Muscle of leg (tissue), 11 donors: Measurements from ENCODE around the gene COL6A1. TPM values are rescaled to one million over a fixed set of nuclear protein-coding genes. Genes with fewer than 3 reads are reported as not detected.

ENCODE experiments used
- DNase-seq: peaks from one replicate; pipeline ENCODE4 v3.0.0; 2013
- H3K27ac ChIP-seq: one replicate; pipeline ENCODE4 v1.5.1; 2013; ENCODE audit warnings: mild to moderate bottlenecking, low read length, control low read depth
- H3K27me3 ChIP-seq: one replicate; pipeline ENCODE4 v1.6.1; 2013; ENCODE audit warnings: low read length; ENCODE audit not compliant: control insufficient read depth, insufficient read depth
- H3K36me3 ChIP-seq: one replicate; pipeline ENCODE4 v1.6.1; 2013; ENCODE audit warnings: low read length; ENCODE audit not compliant: control insufficient read depth, insufficient read depth
- H3K4me1 ChIP-seq: one replicate; pipeline ENCODE4 v1.6.1; 2013; ENCODE audit warnings: low read length; ENCODE audit not compliant: control insufficient read depth, insufficient read depth
- H3K4me3 ChIP-seq: one replicate; pipeline ENCODE4 v1.5.1; 2013; ENCODE audit warnings: low read length, control low read depth
- H3K9me3 ChIP-seq: replicated peaks from 2 replicates; pipeline ENCODE4 v1.6.1; 2013; ENCODE audit warnings: low read depth, low read length; ENCODE audit not compliant: control insufficient read depth
- WGBS: methylation state at CpG from one replicate; pipeline ENCODE4 v1.1.5; 2013; ENCODE audit warnings: missing lambda C conversion rate; ENCODE audit not compliant: insufficient coverage; 5-methylcytosine and 5-hydroxymethylcytosine counted together
- polyA plus RNA-seq, 8 donors: library from polyadenylated mRNA; unstranded; fragments of 120-200 nt; gene quantifications; one replicate each; pipeline versions ENCODE4 v1.2.1 to v1.2.3, GENCODE V29; 2013; ENCODE audit warnings: inconsistent platforms in 1 of 8, low replicate concordance in 1 of 8; ENCODE audit not compliant: insufficient read length in 8 of 8, insufficient read depth in 1 of 8
- total RNA-seq: library from RNA; stranded (reverse); fragments of 120-200 nt; gene quantifications from one replicate; pipeline ENCODE4 v1.2.4, GENCODE V29; 2013

COL6A1 gene
- total and polyA plus RNA-seq, 9 donors = 292 to 750 (median 533) TPM

- Histone ChIP-seq H3K9me3 (no peaks in the 10 kb centered on the region), H3K4me3 (no peak overlapping the region), H3K36me3 (no peaks in the 10 kb centered on the region), H3K27ac (peak overlapping the region; percentile 95), H3K4me1 (peaks cover 52% of the 10 kb centered on the region), H3K27me3 (peaks cover 3% of the 10 kb centered on the region)
- 79% methylated on average over 25 of the region's 33 CpGs for WGBS
- no peak for DNase-seq
These were observed 68.5 kb downstream of the COL6A1 start for GRCh38 chr21:46049890-46050667.

GRCh38 chr21:46050668-46051378, 69.3 kb downstream of the COL6A1 start:
- H3K9me3 ChIP-seq = no peaks in the 10 kb centered on the region
- peak overlapping the region; percentile 95 for H3K27ac ChIP-seq
- no peak for DNase-seq
- peaks cover 60% of the 10 kb centered on the region for H3K4me1 ChIP-seq
- H3K36me3 ChIP-seq = no peaks in the 10 kb centered on the region
- H3K4me3 ChIP-seq = no peak overlapping the region
- H3K27me3 ChIP-seq = peaks cover 3% of the 10 kb centered on the region
- WGBS = 71% methylated on average over 10 of the region's 22 CpGs

- Histone ChIP-seq H3K4me1 (peaks cover 65% of the 10 kb centered on the region), H3K4me3 (no peak overlapping the region), H3K36me3 (no peaks in the 10 kb centered on the region), H3K27me3 (peaks cover 3% of the 10 kb centered on the region), H3K27ac (no peak overlapping the region), H3K9me3 (no peaks in the 10 kb centered on the region)
- no peak for DNase-seq
- WGBS = 100% methylated on average over 1 of the region's 16 CpGs
These were observed 69.8 kb downstream of the COL6A1 start for GRCh38 chr21:46051379-46051770.

GRCh38 chr21:46051821-46052675, 70.5 kb downstream of the COL6A1 start:
- H3K27me3 ChIP-seq = peaks cover 3% of the 10 kb centered on the region
- no peak for DNase-seq
- no peaks in the 10 kb centered on the region for H3K9me3 ChIP-seq
- peaks cover 72% of the 10 kb centered on the region for H3K4me1 ChIP-seq
- H3K4me3 ChIP-seq = no peak overlapping the region
- H3K27ac ChIP-seq = no peak overlapping the region
- WGBS = 78% methylated on average over 28 of the region's 33 CpGs
- no peaks in the 10 kb centered on the region for H3K36me3 ChIP-seq

- H3K27me3 ChIP-seq = peaks cover 5% of the 10 kb centered on the region
- 81% methylated on average over 23 of the region's 31 CpGs for WGBS
- H3K27ac ChIP-seq = no peak overlapping the region
- H3K36me3 ChIP-seq = no peaks in the 10 kb centered on the region
- no peak for DNase-seq
- H3K9me3 ChIP-seq = no peaks in the 10 kb centered on the region
- H3K4me1 ChIP-seq = peaks cover 80% of the 10 kb centered on the region
- no peak overlapping the region for H3K4me3 ChIP-seq
These were observed 71.4 kb downstream of the COL6A1 start for GRCh38 chr21:46052703-46053651.

GRCh38 chr21:46054031-46054430, 72.5 kb downstream of the COL6A1 start:
- 100% methylated on average over 2 of the region's 10 CpGs for WGBS
- no peaks in the 10 kb centered on the region for H3K9me3 ChIP-seq

GRCh38 chr21:46054451-46054881, 72.9 kb downstream of the COL6A1 start:
- no peak overlapping the region for H3K4me3 ChIP-seq
- H3K27ac ChIP-seq = no peak overlapping the region
- H3K4me1 ChIP-seq = peaks cover 72% of the 10 kb centered on the region
- WGBS = 64% methylated on average over 9 of the region's 12 CpGs
- H3K27me3 ChIP-seq = peaks cover 5% of the 10 kb centered on the region
- DNase-seq = no peak
- no peaks in the 10 kb centered on the region for H3K9me3 ChIP-seq
- no peaks in the 10 kb centered on the region for H3K36me3 ChIP-seq

More at GRCh38 chr21:46054031-46054430, 72.5 kb downstream of the COL6A1 start:
- Histone ChIP-seq H3K36me3 (no peaks in the 10 kb centered on the region), H3K27ac (no peak overlapping the region), H3K4me1 (peaks cover 77% of the 10 kb centered on the region), H3K4me3 (no peak overlapping the region), H3K27me3 (peaks cover 5% of the 10 kb centered on the region)
- no peak for DNase-seq
